K562 (cell line): ENCODE data around the gene SOAT2. TPM values are rescaled to one million over a fixed set of nuclear protein-coding genes. Genes with fewer than 3 reads are reported as not detected.

ENCODE experiments used
- BMI1 ChIP-seq: fragments of 150-350 bp; IDR thresholded peaks from 2 replicates; pipeline ENCODE4 v1.6.1; 2014; ENCODE audit warnings: low read length
- BRD4 ChIP-seq: fragments of 200-600 bp; sonication (generic); IDR thresholded peaks from 2 replicates; pipeline ENCODE4 v1.6.1; 2017; ENCODE audit warnings: inconsistent platforms
- CEBPG ChIP-seq, 3 experiments: fragments of 200-800 bp in 1 of 3; sonication (Bioruptor generic) in 1 of 3; sonication (generic) in 1 of 3; formaldehyde crosslinking in 1 of 3; IDR thresholded peaks in 2 of 3; conservative IDR thresholded peaks in 1 of 3; 2 replicates each; pipeline versions ENCODE4 v1.6.1 to v1.8.0; 2016 to 2022; ENCODE audit warnings: missing compliant biosample characterization in 2 of 3, missing genetic modification characterization in 2 of 3, mild to moderate bottlenecking in 1 of 3, missing genetic modification reagents in 1 of 3
- E2F3 ChIP-seq: fragments of 250-450 bp; sonication (Bioruptor Pico); IDR thresholded peaks from 2 replicates; pipeline ENCODE4 v1.4.0; 2020; ENCODE audit warnings: mild to moderate bottlenecking
- ELF2 ChIP-seq: fragments of 250-450 bp; sonication (Bioruptor Pico); IDR thresholded peaks from 2 replicates; pipeline ENCODE4 v1.5.0; 2021; ENCODE audit warnings: mild to moderate bottlenecking
- FOXJ3 ChIP-seq: sonication (generic); formaldehyde crosslinking; IDR thresholded peaks from 2 replicates; pipeline ENCODE4 v1.4.0; 2020; ENCODE audit warnings: mild to moderate bottlenecking, missing genetic modification reagents
- FOXK2 ChIP-seq, 2 experiments: fragments of 450-650 bp; IDR thresholded peaks in 1 of 2; conservative IDR thresholded peaks in 1 of 2; 2 replicates each; pipeline ENCODE4 v1.6.1; 2016; ENCODE audit warnings: low read depth in 2 of 2, mild to moderate bottlenecking in 1 of 2
- GTF2A2 ChIP-seq: IDR thresholded peaks from 2 replicates; pipeline ENCODE4 v1.6.1; 2016; ENCODE audit warnings: mild to moderate bottlenecking, missing genetic modification characterization, missing compliant biosample characterization
- HDAC1 ChIP-seq, 2 experiments: fragments of 450-650 bp; IDR thresholded peaks; 2 replicates each; pipeline ENCODE4 v1.6.1; 2016 to 2017; ENCODE audit warnings: inconsistent platforms in 1 of 2, mild to moderate bottlenecking in 1 of 2, moderate library complexity in 1 of 2
- MAFK ChIP-seq: IDR thresholded peaks from 2 replicates; pipeline ENCODE4 v1.6.1; 2011; ENCODE audit warnings: low read length, improper control_type of control experiment
- MCM5 ChIP-seq: fragments of 450-650 bp; IDR thresholded peaks from 2 replicates; pipeline ENCODE4 v1.6.1; 2016; ENCODE audit warnings: low read depth
- MECOM ChIP-seq: fragments of 250-450 bp; sonication (Bioruptor Pico); IDR thresholded peaks from 2 replicates; pipeline ENCODE4 v1.8.0; 2022; ENCODE audit warnings: inconsistent platforms
- NCOA6 ChIP-seq: fragments of 450-650 bp; IDR thresholded peaks from 2 replicates; pipeline ENCODE4 v1.6.1; 2017; ENCODE audit warnings: mild to moderate bottlenecking
- POLR2AphosphoS5 ChIP-seq: IDR thresholded peaks from 2 replicates; pipeline ENCODE4 v1.6.1; 2011; ENCODE audit warnings: mild to moderate bottlenecking, low read depth, low read length, moderate library complexity; ENCODE audit not compliant: control insufficient read depth, insufficient read depth
- RFX5 ChIP-seq: IDR thresholded peaks from 2 replicates; pipeline ENCODE4 v1.6.1; 2011; ENCODE audit warnings: low read depth, mild to moderate bottlenecking, improper control_type of control experiment, low read length
- SIN3B ChIP-seq: fragments of 450-650 bp; IDR thresholded peaks from 2 replicates; pipeline ENCODE4 v1.6.1; 2017; ENCODE audit warnings: low read depth, mild to moderate bottlenecking, moderate library complexity
- ZNF174 ChIP-seq: fragments of 250-450 bp; sonication (Bioruptor Pico); IDR thresholded peaks from 2 replicates; pipeline ENCODE4 v1.4.0; 2020; ENCODE audit warnings: mild to moderate bottlenecking
- ZNF253 ChIP-seq: fragments of 250-450 bp; sonication (Bioruptor Pico); conservative IDR thresholded peaks from 2 replicates; pipeline ENCODE4 v1.6.1; 2021; ENCODE audit warnings: mild to moderate bottlenecking
- ZNF77 ChIP-seq: fragments of 250-450 bp; sonication (Bioruptor Pico); IDR thresholded peaks from 2 replicates; pipeline ENCODE4 v1.5.0; 2020
- ZNF778 ChIP-seq: fragments of 450-650 bp; formaldehyde crosslinking; IDR thresholded peaks from 2 replicates; pipeline ENCODE4 v1.4.0; 2020; ENCODE audit warnings: mild to moderate bottlenecking, moderate library complexity
- polyA plus RNA-seq, 8 experiments: library from polyadenylated mRNA; depleted of rRNA in 4 of 8; stranded (reverse) in 5 of 8; unstranded in 3 of 8; fragments of >200 nt; fragmentation: Nextera tagmentation in 2 of 8; fragmentation: Illumina TruSeq in 1 of 8; extraction: Ambion mirVana in 2 of 8; extraction: Trizol in 1 of 8; gene quantifications; 2 replicates each; pipeline versions ENCODE4 v1.2.1 to v1.2.3, GENCODE V29; 2011 to 2014; ENCODE audit warnings: inconsistent platforms in 1 of 8, missing spikeins in 1 of 8
- total RNA-seq, 7 experiments: library from RNA; depleted of rRNA in 6 of 7; stranded (reverse); fragments of >200 nt in 6 of 7; fragmentation: Illumina TruSeq in 2 of 7; extraction: Trizol in 2 of 7; gene quantifications; 2 replicates each; pipeline versions ENCODE4 v1.2.1 to v1.2.3, GENCODE V29; 2011 to 2021; ENCODE audit warnings: low replicate concordance in 1 of 7
- TF ChIP-seq, protein P1 (sequence below): sonication (generic); formaldehyde crosslinking; IDR thresholded peaks from 2 replicates; pipeline ENCODE4 v1.8.1; 2023; ENCODE audit warnings: missing genetic modification reagents, mild to moderate bottlenecking, borderline replicate concordance
- TF ChIP-seq, protein P2 (sequence below): fragments of 250-450 bp; sonication (Bioruptor Pico); IDR thresholded peaks from 2 replicates; pipeline ENCODE4 v1.5.0; 2021; ENCODE audit warnings: mild to moderate bottlenecking, borderline replicate concordance

The SOAT2 gene
- total and polyA plus RNA-seq, 9 of the 15 experiments (the other 6 are each of a cell fraction or from before 2014, with no cell fraction given) = 0.04 TPM; not detected in 8

DNA sequence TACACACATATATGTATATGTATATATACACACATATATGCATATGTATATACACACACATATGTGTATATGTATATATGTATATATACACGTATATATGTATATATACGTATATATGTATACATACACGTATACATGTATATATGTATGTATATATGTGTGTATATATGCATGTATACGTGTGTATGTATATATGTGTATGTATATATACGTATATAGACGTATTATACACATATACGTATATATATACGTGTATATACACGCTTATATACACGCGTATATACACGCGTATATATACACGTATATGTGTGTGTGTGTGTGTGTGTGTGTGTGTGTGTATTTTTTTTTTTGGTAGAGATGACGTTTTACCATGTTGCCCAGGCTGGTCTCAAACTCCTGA is 44.4 kb downstream of the SOAT2 start (continued):
- TF ChIP-seq, protein P1, sequence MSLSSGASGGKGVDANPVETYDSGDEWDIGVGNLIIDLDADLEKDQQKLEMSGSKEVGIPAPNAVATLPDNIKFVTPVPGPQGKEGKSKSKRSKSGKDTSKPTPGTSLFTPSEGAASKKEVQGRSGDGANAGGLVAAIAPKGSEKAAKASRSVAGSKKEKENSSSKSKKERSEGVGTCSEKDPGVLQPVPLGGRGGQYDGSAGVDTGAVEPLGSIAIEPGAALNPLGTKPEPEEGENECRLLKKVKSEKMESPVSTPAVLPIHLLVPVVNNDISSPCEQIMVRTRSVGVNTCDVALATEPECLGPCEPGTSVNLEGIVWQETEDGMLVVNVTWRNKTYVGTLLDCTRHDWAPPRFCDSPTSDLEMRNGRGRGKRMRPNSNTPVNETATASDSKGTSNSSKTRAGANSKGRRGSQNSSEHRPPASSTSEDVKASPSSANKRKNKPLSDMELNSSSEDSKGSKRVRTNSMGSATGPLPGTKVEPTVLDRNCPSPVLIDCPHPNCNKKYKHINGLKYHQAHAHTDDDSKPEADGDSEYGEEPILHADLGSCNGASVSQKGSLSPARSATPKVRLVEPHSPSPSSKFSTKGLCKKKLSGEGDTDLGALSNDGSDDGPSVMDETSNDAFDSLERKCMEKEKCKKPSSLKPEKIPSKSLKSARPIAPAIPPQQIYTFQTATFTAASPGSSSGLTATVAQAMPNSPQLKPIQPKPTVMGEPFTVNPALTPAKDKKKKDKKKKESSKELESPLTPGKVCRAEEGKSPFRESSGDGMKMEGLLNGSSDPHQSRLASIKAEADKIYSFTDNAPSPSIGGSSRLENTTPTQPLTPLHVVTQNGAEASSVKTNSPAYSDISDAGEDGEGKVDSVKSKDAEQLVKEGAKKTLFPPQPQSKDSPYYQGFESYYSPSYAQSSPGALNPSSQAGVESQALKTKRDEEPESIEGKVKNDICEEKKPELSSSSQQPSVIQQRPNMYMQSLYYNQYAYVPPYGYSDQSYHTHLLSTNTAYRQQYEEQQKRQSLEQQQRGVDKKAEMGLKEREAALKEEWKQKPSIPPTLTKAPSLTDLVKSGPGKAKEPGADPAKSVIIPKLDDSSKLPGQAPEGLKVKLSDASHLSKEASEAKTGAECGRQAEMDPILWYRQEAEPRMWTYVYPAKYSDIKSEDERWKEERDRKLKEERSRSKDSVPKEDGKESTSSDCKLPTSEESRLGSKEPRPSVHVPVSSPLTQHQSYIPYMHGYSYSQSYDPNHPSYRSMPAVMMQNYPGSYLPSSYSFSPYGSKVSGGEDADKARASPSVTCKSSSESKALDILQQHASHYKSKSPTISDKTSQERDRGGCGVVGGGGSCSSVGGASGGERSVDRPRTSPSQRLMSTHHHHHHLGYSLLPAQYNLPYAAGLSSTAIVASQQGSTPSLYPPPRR (CRISPR knock-in tag) = no peak
- TF ChIP-seq BMI1 = no peak
- TF ChIP-seq ZNF77 (CRISPR knock-in tag) = 0 out of 2 replicates have a peak, but pooled peaks have one; percentile 45
- TF ChIP-seq MAFK = no peak
- peak; percentile 36; the same call in 1 of the 2 replicates for TF ChIP-seq E2F3 (CRISPR knock-in tag)
- no peak for TF ChIP-seq HDAC1 (IDR thresholded peaks at IDR 0.05)
- TF ChIP-seq NCOA6 = no peak
- TF ChIP-seq RFX5 = no peak
- no peak for TF ChIP-seq GTF2A2 (tag)
- TF ChIP-seq MCM5 = no peak
- no peak for TF ChIP-seq ZNF778
- TF ChIP-seq, protein P2, sequence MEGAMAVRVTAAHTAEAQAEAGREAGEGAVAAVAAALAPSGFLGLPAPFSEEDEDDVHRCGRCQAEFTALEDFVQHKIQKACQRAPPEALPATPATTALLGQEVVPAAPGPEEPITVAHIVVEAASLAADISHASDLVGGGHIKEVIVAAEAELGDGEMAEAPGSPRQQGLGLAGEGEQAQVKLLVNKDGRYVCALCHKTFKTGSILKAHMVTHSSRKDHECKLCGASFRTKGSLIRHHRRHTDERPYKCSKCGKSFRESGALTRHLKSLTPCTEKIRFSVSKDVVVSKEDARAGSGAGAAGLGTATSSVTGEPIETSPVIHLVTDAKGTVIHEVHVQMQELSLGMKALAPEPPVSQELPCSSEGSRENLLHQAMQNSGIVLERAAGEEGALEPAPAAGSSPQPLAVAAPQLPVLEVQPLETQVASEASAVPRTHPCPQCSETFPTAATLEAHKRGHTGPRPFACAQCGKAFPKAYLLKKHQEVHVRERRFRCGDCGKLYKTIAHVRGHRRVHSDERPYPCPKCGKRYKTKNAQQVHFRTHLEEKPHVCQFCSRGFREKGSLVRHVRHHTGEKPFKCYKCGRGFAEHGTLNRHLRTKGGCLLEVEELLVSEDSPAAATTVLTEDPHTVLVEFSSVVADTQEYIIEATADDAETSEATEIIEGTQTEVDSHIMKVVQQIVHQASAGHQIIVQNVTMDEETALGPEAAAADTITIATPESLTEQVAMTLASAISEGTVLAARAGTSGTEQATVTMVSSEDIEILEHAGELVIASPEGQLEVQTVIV = peak; percentile 66; the same call in 1 of the 2 replicates
- TF ChIP-seq ELF2 (CRISPR knock-in tag) = no peak
- TF ChIP-seq FOXK2 (conservative IDR thresholded peaks at IDR 0.05 in 1 of 2, IDR thresholded peaks at IDR 0.05 in 1 of 2; ENCODE audit: low read depth in 2 of 2) = no peak
- TF ChIP-seq CEBPG (CRISPR knock-in tag; IDR thresholded peaks at IDR 0.05) = no peak
- TF ChIP-seq CEBPG (tag; conservative IDR thresholded peaks at IDR 0.05 in 1 of 2, IDR thresholded peaks at IDR 0.05 in 1 of 2) = peak in 1 of 2 experiments; percentile 60; a peak in 1 of 4 replicates
- no peak for TF ChIP-seq POLR2AphosphoS5
- TF ChIP-seq MECOM (CRISPR knock-in tag) = no peak
- TF ChIP-seq SIN3B = no peak
- no peak for TF ChIP-seq BRD4
- TF ChIP-seq ZNF174 = peak; percentile 79; the same call in 1 of the 2 replicates
- TF ChIP-seq ZNF253 (CRISPR knock-in tag) = peak; percentile 77; the same call in 1 of the 2 replicates
- TF ChIP-seq FOXJ3 (CRISPR knock-in tag) = no peak
